Kidney epithelial cell (primary cell): ENCODE data around the gene CYP46A1. TPM values are rescaled to one million over a fixed set of nuclear protein-coding genes. Genes with fewer than 3 reads are reported as not detected.

Source experiments
- DNase-seq: peaks from one replicate; pipeline ENCODE4 v3.0.0-alpha.2; 2010; ENCODE audit warnings: low read depth
- H3K27me3 ChIP-seq: 2 replicates; pipeline ENCODE4 v1.6.0; 2011; ENCODE audit warnings: low read length; ENCODE audit not compliant: control insufficient read depth, insufficient read depth
- H3K36me3 ChIP-seq: 2 replicates; pipeline ENCODE4 v1.5.1; 2011; ENCODE audit warnings: low read length; ENCODE audit not compliant: control insufficient read depth, insufficient read depth
- H3K4me3 ChIP-seq: 2 replicates; pipeline ENCODE4 v1.5.1; 2011; ENCODE audit warnings: low read depth, mild to moderate bottlenecking, control low read depth, low read length
- total RNA-seq: library from RNA; depleted of rRNA; stranded (reverse); fragments of >200 nt; gene quantifications from 2 replicates; pipeline ENCODE4 v1.2.3, GENCODE V29; 2015
- TF ChIP-seq, protein P1 (sequence below): IDR thresholded peaks from 2 replicates; pipeline ENCODE4 v1.5.1; 2011; ENCODE audit warnings: mild to moderate bottlenecking, moderate library complexity, low read length, control low read depth, inconsistent platforms; ENCODE audit not compliant: insufficient read depth, poor library complexity, severe bottlenecking

The CYP46A1 gene
- total RNA-seq, 1 donor from 2014 or later = not detected

- DNase-seq = no peak
- peaks cover 24% of the 10 kb centered on the region for H3K27me3 ChIP-seq
- no peaks in the 10 kb centered on the region for H3K36me3 ChIP-seq
- no peak overlapping the region for H3K4me3 ChIP-seq
- TF ChIP-seq, protein P1, sequence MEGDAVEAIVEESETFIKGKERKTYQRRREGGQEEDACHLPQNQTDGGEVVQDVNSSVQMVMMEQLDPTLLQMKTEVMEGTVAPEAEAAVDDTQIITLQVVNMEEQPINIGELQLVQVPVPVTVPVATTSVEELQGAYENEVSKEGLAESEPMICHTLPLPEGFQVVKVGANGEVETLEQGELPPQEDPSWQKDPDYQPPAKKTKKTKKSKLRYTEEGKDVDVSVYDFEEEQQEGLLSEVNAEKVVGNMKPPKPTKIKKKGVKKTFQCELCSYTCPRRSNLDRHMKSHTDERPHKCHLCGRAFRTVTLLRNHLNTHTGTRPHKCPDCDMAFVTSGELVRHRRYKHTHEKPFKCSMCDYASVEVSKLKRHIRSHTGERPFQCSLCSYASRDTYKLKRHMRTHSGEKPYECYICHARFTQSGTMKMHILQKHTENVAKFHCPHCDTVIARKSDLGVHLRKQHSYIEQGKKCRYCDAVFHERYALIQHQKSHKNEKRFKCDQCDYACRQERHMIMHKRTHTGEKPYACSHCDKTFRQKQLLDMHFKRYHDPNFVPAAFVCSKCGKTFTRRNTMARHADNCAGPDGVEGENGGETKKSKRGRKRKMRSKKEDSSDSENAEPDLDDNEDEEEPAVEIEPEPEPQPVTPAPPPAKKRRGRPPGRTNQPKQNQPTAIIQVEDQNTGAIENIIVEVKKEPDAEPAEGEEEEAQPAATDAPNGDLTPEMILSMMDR = no peak
These were observed 29.7 kb upstream of the CYP46A1 start for GRCh38 chr14:99654235-99654985.

- Histone ChIP-seq H3K36me3 (no peaks in the 10 kb centered on the region), H3K4me3 (no peak overlapping the region), H3K27me3 (peaks cover 34% of the 10 kb centered on the region)
- TF ChIP-seq, protein P1 = no peak
- no peak for DNase-seq
These were observed 28.6 kb upstream of the CYP46A1 start for GRCh38 chr14:99655521-99655920.

GRCh38 chr14:99656171-99656570 is 27.9 kb upstream of the CYP46A1 start:
- Histone ChIP-seq H3K4me3 (no peak overlapping the region), H3K36me3 (no peaks in the 10 kb centered on the region), H3K27me3 (peaks cover 40% of the 10 kb centered on the region)
- TF ChIP-seq, protein P1 = no peak
- no peak for DNase-seq

- no peak for DNase-seq
- H3K27me3 ChIP-seq = peaks cover 40% of the 10 kb centered on the region
- H3K4me3 ChIP-seq = no peak overlapping the region
- H3K36me3 ChIP-seq = no peaks in the 10 kb centered on the region
- TF ChIP-seq, protein P1 = no peak
These were observed 26.4 kb upstream of the CYP46A1 start for GRCh38 chr14:99657645-99658155.

DNA sequence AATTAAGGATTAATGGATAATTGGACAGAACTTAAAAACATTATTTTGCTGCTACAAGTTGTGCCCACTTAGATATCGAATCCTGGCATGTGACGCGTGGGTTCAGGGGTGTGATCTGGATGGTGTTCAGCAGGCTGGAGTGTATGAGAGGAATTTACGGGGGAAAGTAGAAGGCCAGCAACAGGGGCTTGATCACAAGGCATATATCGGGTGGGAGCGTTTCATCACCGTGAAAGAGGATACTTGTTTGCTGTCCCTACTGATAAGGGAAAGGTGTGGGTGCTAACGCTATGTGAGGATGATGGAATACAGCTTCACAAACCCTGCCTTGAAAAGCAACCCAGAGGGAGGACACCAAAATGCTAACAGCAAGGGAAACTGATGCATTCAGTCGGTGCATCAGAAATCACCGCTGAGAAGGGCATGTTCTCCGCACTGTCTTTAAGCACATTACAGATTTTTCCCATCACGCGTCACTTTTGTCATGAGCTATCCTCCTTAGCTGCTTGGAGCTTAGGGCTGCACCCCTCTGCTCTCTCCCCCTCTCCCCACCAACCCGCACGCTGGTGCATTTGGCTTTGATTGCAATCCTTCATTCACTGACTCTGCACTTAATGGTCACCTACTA is 25.8 kb upstream of the CYP46A1 start:
- no peak for DNase-seq
- Histone ChIP-seq H3K27me3 (peaks cover 40% of the 10 kb centered on the region), H3K4me3 (no peak overlapping the region)

More for the DNA sequence above, 25.8 kb upstream of the CYP46A1 start:
- no peaks in the 10 kb centered on the region for H3K36me3 ChIP-seq
- TF ChIP-seq, protein P1 = no peak
